ENCODE measurements around the gene NIPBL.
A peak's percentile ranks its signal among the peaks of the same experiment; 100 is the strongest.
"Not testable (repeated sequence)": the region's sequence is repeated elsewhere in the genome, so short reads cannot be mapped to it uniquely, and the experiment has no call there.

The NIPBL gene

GRCh38 chr5:36878392-36879082 is 2.0 kb downstream of the NIPBL start:
- no peak for DNase-seq

- DNase-seq, result no peak
Measured at GRCh38 chr5:36879274-36880033, 2.9 kb downstream of the NIPBL start.

GRCh38 chr5:36880761-36881160 is 4.2 kb downstream of the NIPBL start:
- no peak for DNase-seq

- no peak for DNase-seq
Measured at GRCh38 chr5:36881304-36881703, 4.7 kb downstream of the NIPBL start.

GRCh38 chr5:36881807-36882206 is 5.2 kb downstream of the NIPBL start:
- no peak for DNase-seq

GRCh38 chr5:36882250-36882649 is 5.7 kb downstream of the NIPBL start:
- DNase-seq, result no peak

GRCh38 chr5:36883894-36884462 is 7.4 kb downstream of the NIPBL start:
- no peak for DNase-seq

- no peak for DNase-seq
Measured at GRCh38 chr5:36885149-36885548, 8.6 kb downstream of the NIPBL start.

GRCh38 chr5:36885566-36886485 is 9.3 kb downstream of the NIPBL start:
- DNase-seq, result no peak

GRCh38 chr5:36886791-36887190 is 10.2 kb downstream of the NIPBL start:
- DNase-seq, result no peak

GRCh38 chr5:36887532-36887931 is 11.0 kb downstream of the NIPBL start:
- no peak for DNase-seq

GRCh38 chr5:36888303-36888702 is 11.7 kb downstream of the NIPBL start:
- DNase-seq, result no peak

- DNase-seq, result peak; percentile 52
Measured at GRCh38 chr5:36889264-36889663, 12.7 kb downstream of the NIPBL start.

GRCh38 chr5:36891266-36891665 is 14.7 kb downstream of the NIPBL start:
- no peak for DNase-seq

- DNase-seq, result not testable (repeated sequence)
Measured at GRCh38 chr5:36892085-36892830, 15.7 kb downstream of the NIPBL start.

GRCh38 chr5:36894954-36895353 is 18.4 kb downstream of the NIPBL start:
- no peak for DNase-seq

GRCh38 chr5:36896476-36896875 is 19.9 kb downstream of the NIPBL start:
- DNase-seq, result no peak

GRCh38 chr5:36897616-36898015 is 21.0 kb downstream of the NIPBL start:
- no peak for DNase-seq

GRCh38 chr5:36899860-36900259 is 23.3 kb downstream of the NIPBL start:
- DNase-seq, result no peak

- no peak for DNase-seq
Measured at GRCh38 chr5:36900283-36900682, 23.7 kb downstream of the NIPBL start.

- not testable (repeated sequence) for DNase-seq
Measured at GRCh38 chr5:36901077-36901476, 24.5 kb downstream of the NIPBL start.

GRCh38 chr5:36901856-36902255 is 25.3 kb downstream of the NIPBL start:
- DNase-seq, result no peak
